Fibroblast of lung (primary cell): ENCODE data around the gene MYO18A. TPM values are rescaled to one million over a fixed set of nuclear protein-coding genes. Genes with fewer than 3 reads are reported as not detected.
"Not testable (repeated sequence)": the region's sequence is repeated elsewhere in the genome, so short reads cannot be mapped to it uniquely, and the experiment has no call there.

Source experiments
- DNase-seq, 2 donors: peaks; one replicate each; pipeline versions ENCODE4 v3.0.0 to v3.0.0-alpha.2; 2010; ENCODE audit warnings: low read depth in 2 of 2
- H2AFZ ChIP-seq: 2 replicates; pipeline ENCODE4 v1.5.1; 2012; ENCODE audit warnings: low read length, control low read depth, inconsistent platforms
- H3K27ac ChIP-seq: 2 replicates; pipeline ENCODE4 v1.5.1; 2011; ENCODE audit warnings: low read length, control low read depth; ENCODE audit not compliant: insufficient read depth
- H3K27me3 ChIP-seq: 2 replicates; pipeline ENCODE4 v1.5.1; 2011; ENCODE audit warnings: mild to moderate bottlenecking, low read length; ENCODE audit not compliant: control insufficient read depth, insufficient read depth
- H3K36me3 ChIP-seq: 2 replicates; pipeline ENCODE4 v1.5.1; 2011; ENCODE audit warnings: low read length; ENCODE audit not compliant: control insufficient read depth, insufficient read depth
- H3K4me1 ChIP-seq: 2 replicates; pipeline ENCODE4 v1.5.1; 2011; ENCODE audit warnings: low read length; ENCODE audit not compliant: control insufficient read depth, insufficient read depth; ENCODE audit errors: extremely low read depth
- H3K4me2 ChIP-seq: 2 replicates; pipeline ENCODE4 v1.5.1; 2011; ENCODE audit warnings: low read length, control low read depth; ENCODE audit not compliant: insufficient read depth; ENCODE audit errors: extremely low read depth
- H3K4me3 ChIP-seq, 4 experiments: fragments of 200-600 bp in 1 of 4; sonication (generic) in 1 of 4; replicated peaks in 1 of 4; 2 replicates each; pipeline ENCODE4 v1.5.1; 2011 to 2016; ENCODE audit warnings: low read length in 4 of 4, low read depth in 3 of 4, mild to moderate bottlenecking in 3 of 4, control low read depth in 2 of 4, inconsistent platforms in 1 of 4, mixed read lengths in 1 of 4; ENCODE audit not compliant: insufficient read depth in 1 of 4; ENCODE audit errors: control extremely low read depth in 1 of 4
- H3K79me2 ChIP-seq: 2 replicates; pipeline ENCODE4 v1.5.1; 2012; ENCODE audit warnings: mild to moderate bottlenecking, low read length, inconsistent platforms; ENCODE audit not compliant: control insufficient read depth, insufficient read depth
- H3K9ac ChIP-seq: 2 replicates; pipeline ENCODE4 v1.5.1; 2011; ENCODE audit warnings: mild to moderate bottlenecking, low read length, control low read depth; ENCODE audit not compliant: insufficient read depth
- H3K9me3 ChIP-seq: 2 replicates; pipeline ENCODE4 v1.5.1; 2012; ENCODE audit warnings: low read depth, low read length; ENCODE audit not compliant: control insufficient read depth, insufficient read depth
- H4K20me1 ChIP-seq: 2 replicates; pipeline ENCODE4 v1.5.1; 2011; ENCODE audit warnings: low read length; ENCODE audit not compliant: control insufficient read depth, insufficient read depth; ENCODE audit errors: extremely low read depth
- CTCF ChIP-seq, 2 donors: IDR thresholded peaks in 1 of 2; conservative IDR thresholded peaks in 1 of 2; 1 replicate in 1 of 2; 2 replicates in 1 of 2; pipeline ENCODE4 v1.5.1; 2011 to 2012; ENCODE audit warnings: low read length in 2 of 2, control low read depth in 1 of 2, inconsistent platforms in 1 of 2, low read depth in 1 of 2, mild to moderate bottlenecking in 1 of 2
- EZH2 ChIP-seq: IDR thresholded peaks from 2 replicates; pipeline ENCODE4 v1.5.1; 2012; ENCODE audit warnings: low read length, control low read depth, mild to moderate bottlenecking; ENCODE audit errors: missing control alignments
- polyA minus RNA-seq: library from RNA; depleted of rRNA, polyadenylated mRNA; stranded (reverse); fragments of >200 nt; gene quantifications from 2 replicates; pipeline ENCODE4 v1.2.3, GENCODE V29; 2011; ENCODE audit warnings: low replicate concordance
- polyA plus RNA-seq, 2 donors: library from polyadenylated mRNA; depleted of rRNA in 1 of 2; stranded (reverse) in 1 of 2; unstranded in 1 of 2; fragments of >200 nt; gene quantifications; 2 replicates each; pipeline ENCODE4 v1.2.1, GENCODE V29; 2011 to 2012; ENCODE audit warnings: missing spikeins in 1 of 2
- total RNA-seq: library from RNA; depleted of rRNA; stranded (reverse); fragments of >200 nt; gene quantifications from 2 replicates; pipeline ENCODE4 v1.2.1, GENCODE V29; 2014

MYO18A gene
- total RNA-seq, result 50.3 and 133 TPM in 2 replicates
- 11.7 and 17.5 TPM in 2 replicates for polyA plus RNA-seq
- 34.5 and 50.8 TPM in 2 replicates for polyA plus RNA-seq (2012)
- polyA minus RNA-seq, result 70.6 and 134 TPM in 2 replicates

DNA sequence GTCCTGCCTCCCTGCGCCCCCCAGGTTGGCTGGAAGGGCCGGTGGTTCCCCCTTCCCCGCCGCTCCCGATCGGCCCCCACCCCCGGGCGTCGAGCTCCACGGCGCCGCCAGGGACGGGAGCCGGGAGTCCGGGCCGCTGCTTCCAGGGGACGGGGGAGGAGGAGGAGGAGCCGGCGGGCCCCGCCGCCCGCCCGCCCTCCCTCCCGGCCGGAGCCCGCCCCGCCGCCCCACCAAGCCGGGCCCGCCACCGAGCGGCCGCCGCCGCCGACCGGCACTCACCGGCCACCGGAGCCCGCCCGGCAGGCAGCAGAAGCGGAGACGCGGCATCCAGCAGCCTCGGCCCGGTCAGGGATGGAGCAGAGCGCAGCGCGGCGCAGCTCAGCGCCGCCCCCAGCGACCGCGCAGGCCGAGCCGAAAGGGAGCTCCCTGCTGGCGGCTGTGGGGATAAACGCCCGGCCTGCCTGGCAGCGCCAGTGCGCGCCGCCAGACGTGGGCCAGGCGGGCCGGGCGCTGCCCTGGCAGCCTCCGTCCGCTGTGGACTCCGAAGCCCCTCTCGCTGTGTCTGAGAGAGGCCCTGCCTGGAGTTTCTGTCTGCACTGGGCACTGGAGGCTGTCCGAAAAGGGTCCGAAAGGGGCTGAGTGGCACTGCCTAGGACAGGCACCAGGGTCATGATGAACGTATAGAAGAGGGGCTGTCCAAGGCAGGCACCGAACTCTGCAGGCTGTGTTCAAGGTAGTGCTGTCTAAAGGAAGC is at the start of gene MYO18A:
Gene MYO18A, minus strand, starts transcription at position 365 of the 754 bp plus-strand sequence. CDS start 13,458 bp downstream, outside the sequence.
- DNase-seq, result peak; percentile 69 to 73
- H3K4me3 ChIP-seq, result peak within 1 kb of the TSS; percentile 54 to 67 (median 61)
- no peaks in the 10 kb centered on the region for H3K27me3 ChIP-seq
- H2AFZ ChIP-seq, result peak within 1 kb of the TSS; percentile 99
- H3K9me3 ChIP-seq, result no peaks in the 10 kb centered on the region
- H3K27ac ChIP-seq, result peak within 1 kb of the TSS; percentile 27
- TF ChIP-seq CTCF (conservative IDR thresholded peaks at IDR 0.05 in 1 of 2, IDR thresholded peaks at IDR 0.05 in 1 of 2; ENCODE audit: low read depth in 1 of 2, low read length in 2 of 2) (peak; percentile 61 to 83), EZH2 (no peak)
- H3K79me2 ChIP-seq, result no peaks in the 10 kb centered on the region
- H3K9ac ChIP-seq, result peak within 1 kb of the TSS; percentile 50
- peak within 1 kb of the TSS; percentile 94 for H3K4me2 ChIP-seq
- H3K36me3 ChIP-seq, result no peaks in the 10 kb centered on the region
- H3K4me1 ChIP-seq, result peaks cover 16% of the 10 kb centered on the region
- no peaks in the 10 kb centered on the region for H4K20me1 ChIP-seq

- H4K20me1 ChIP-seq, result no peaks in the 10 kb centered on the region
- no peak for DNase-seq
- H3K27ac ChIP-seq, result no peak overlapping the region
- no peak for TF ChIP-seq EZH2
- no peak for TF ChIP-seq CTCF (conservative IDR thresholded peaks at IDR 0.05 in 1 of 2, IDR thresholded peaks at IDR 0.05 in 1 of 2; ENCODE audit: low read depth in 1 of 2, low read length in 2 of 2)
- no peak overlapping the region for H3K4me3 ChIP-seq
- H3K79me2 ChIP-seq, result no peaks in the 10 kb centered on the region
- no peak overlapping the region for H2AFZ ChIP-seq
- no peaks in the 10 kb centered on the region for H3K36me3 ChIP-seq
- H3K4me2 ChIP-seq, result no peak overlapping the region
- H3K9ac ChIP-seq, result no peak overlapping the region
- no peaks in the 10 kb centered on the region for H3K27me3 ChIP-seq
- H3K4me1 ChIP-seq, result peaks cover 2% of the 10 kb centered on the region
- H3K9me3 ChIP-seq, result no peaks in the 10 kb centered on the region
Measured at GRCh38 chr17:29225396-29225795, 45.2 kb upstream of the MYO18A start.

DNA sequence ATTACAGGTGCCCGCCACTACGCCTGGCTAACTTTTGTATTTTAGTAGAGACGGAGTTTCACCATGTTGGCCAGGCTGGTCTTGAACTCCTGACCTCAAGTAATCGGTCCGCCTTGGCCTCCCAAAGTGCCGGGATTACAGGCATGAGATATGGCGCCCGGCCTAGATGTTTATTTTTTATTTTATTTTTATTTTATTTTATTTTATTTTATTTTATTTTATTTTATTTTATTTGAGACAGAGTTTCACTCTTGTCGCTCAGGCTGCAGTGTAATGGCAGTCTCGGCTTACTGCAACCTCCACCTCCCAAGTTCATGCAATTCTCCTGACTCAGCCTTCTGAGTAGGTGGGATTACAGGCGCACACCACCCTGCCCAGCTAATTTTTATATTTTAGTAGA is 41.1 kb upstream of the MYO18A start:
- not testable (repeated sequence) for H3K9me3 ChIP-seq, H3K27ac ChIP-seq

More for the DNA sequence above, 41.1 kb upstream of the MYO18A start:
- H3K27me3 ChIP-seq, H3K4me3 ChIP-seq, H2AFZ ChIP-seq, H3K9ac ChIP-seq, DNase-seq, H4K20me1 ChIP-seq, H3K4me1 ChIP-seq, H3K36me3 ChIP-seq, H3K79me2 ChIP-seq, H3K4me2 ChIP-seq: not testable (repeated sequence)
